Mesendoderm (in vitro differentiated cells): ENCODE data around the gene PRDM1.

Experiments used
- DNase-seq: peaks from one replicate; pipeline ENCODE4 v3.0.0; 2013
- H2AK5ac ChIP-seq: 2 replicates; pipeline ENCODE4 v1.6.1; 2013; ENCODE audit warnings: low read length, inconsistent platforms
- H2BK120ac ChIP-seq: 2 replicates; pipeline ENCODE4 v1.6.1; 2013; ENCODE audit warnings: low read depth, mild to moderate bottlenecking, low read length, moderate library complexity, mixed read lengths
- H2BK15ac ChIP-seq: replicated peaks from 2 replicates; pipeline ENCODE4 v1.6.1; 2013; ENCODE audit warnings: low read depth, mild to moderate bottlenecking, moderate library complexity
- H2BK5ac ChIP-seq: 2 replicates; pipeline ENCODE4 v1.6.1; 2013; ENCODE audit warnings: low read length, inconsistent platforms
- H3K18ac ChIP-seq: 2 replicates; pipeline ENCODE4 v1.6.1; 2013; ENCODE audit warnings: mild to moderate bottlenecking, low read length, mixed read lengths
- H3K23ac ChIP-seq: one replicate; pipeline ENCODE4 v1.6.1; 2013; ENCODE audit warnings: low read length
- H3K27ac ChIP-seq: 2 replicates; pipeline ENCODE4 v1.5.1; 2013; ENCODE audit warnings: low read depth, mild to moderate bottlenecking, inconsistent platforms, low read length, moderate library complexity
- H3K27me3 ChIP-seq: 2 replicates; pipeline ENCODE4 v1.6.1; 2013; ENCODE audit warnings: low read length, control low read depth, mild to moderate bottlenecking, inconsistent platforms; ENCODE audit not compliant: insufficient read depth, poor library complexity
- H3K36me3 ChIP-seq: 2 replicates; pipeline ENCODE4 v1.6.1; 2013; ENCODE audit warnings: low read length, inconsistent platforms; ENCODE audit not compliant: control insufficient read depth, insufficient read depth
- H3K4ac ChIP-seq: one replicate; pipeline ENCODE4 v1.6.1; 2013; ENCODE audit warnings: low read depth, mild to moderate bottlenecking, low read length, moderate library complexity
- H3K4me1 ChIP-seq: 2 replicates; pipeline ENCODE4 v1.6.1; 2013; ENCODE audit warnings: low read depth, low read length, inconsistent platforms; ENCODE audit not compliant: control insufficient read depth
- H3K4me2 ChIP-seq: 2 replicates; pipeline ENCODE4 v1.6.1; 2013; ENCODE audit warnings: low read length
- H3K4me3 ChIP-seq: 2 replicates; pipeline ENCODE4 v1.5.1; 2013; ENCODE audit warnings: mild to moderate bottlenecking, low read length
- H3K56ac ChIP-seq: one replicate; pipeline ENCODE4 v1.6.1; 2013; ENCODE audit warnings: low read length
- H3K79me1 ChIP-seq: 2 replicates; pipeline ENCODE4 v1.6.1; 2013; ENCODE audit warnings: low read length, inconsistent platforms
- H3K79me2 ChIP-seq: 2 replicates; pipeline ENCODE4 v1.6.1; 2013; ENCODE audit warnings: mild to moderate bottlenecking, low read length; ENCODE audit not compliant: control insufficient read depth, insufficient read depth
- H3K9ac ChIP-seq: 2 replicates; pipeline ENCODE4 v1.6.1; 2013; ENCODE audit warnings: low read length, inconsistent platforms
- H4K5ac ChIP-seq: one replicate; pipeline ENCODE4 v1.6.1; 2013; ENCODE audit warnings: low read length
- H4K8ac ChIP-seq: one replicate; pipeline ENCODE4 v1.6.1; 2013; ENCODE audit warnings: low read depth, mild to moderate bottlenecking, control low read depth, low read length, moderate library complexity
- WGBS: extraction: QIAGEN DNeasy Blood & Tissue Kit; methylation state at CpG from one replicate; pipeline ENCODE4 v1.1.7; 2013; ENCODE audit warnings: low lambda C conversion rate, missing lambda C conversion rate; ENCODE audit not compliant: insufficient coverage; ENCODE audit errors: extremely low coverage; 5-methylcytosine and 5-hydroxymethylcytosine counted together

The PRDM1 gene

GRCh38 chr6:106070636-106071035, 15.5 kb upstream of the PRDM1 start:
- no peak overlapping the region for H2AK5ac ChIP-seq
- H4K5ac ChIP-seq, result no peak overlapping the region
- H3K4me2 ChIP-seq, result no peak overlapping the region
- H2BK5ac ChIP-seq, result no peak overlapping the region
- no peaks in the 10 kb centered on the region for H3K27me3 ChIP-seq
- WGBS, result no CpG with 5 or more reads among the region's 1 CpG
- DNase-seq, result no peak
- H2BK15ac ChIP-seq, result no peak overlapping the region
- no peak overlapping the region for H3K56ac ChIP-seq
- H3K79me1 ChIP-seq, result no peaks in the 10 kb centered on the region
- H3K79me2 ChIP-seq, result no peaks in the 10 kb centered on the region
- no peak overlapping the region for H3K18ac ChIP-seq
- no peak overlapping the region for H3K23ac ChIP-seq
- H2BK120ac ChIP-seq, result no peak overlapping the region
- H3K4me3 ChIP-seq, result no peak overlapping the region
- H4K8ac ChIP-seq, result no peak overlapping the region
- H3K36me3 ChIP-seq, result no peaks in the 10 kb centered on the region
- no peaks in the 10 kb centered on the region for H3K4me1 ChIP-seq
- no peak overlapping the region for H3K27ac ChIP-seq
- H3K4ac ChIP-seq, result no peak overlapping the region
- no peak overlapping the region for H3K9ac ChIP-seq

GRCh38 chr6:106072501-106073090, 13.5 kb upstream of the PRDM1 start:
- DNase-seq, result no peak
- Histone ChIP-seq H4K8ac (no peak overlapping the region), H3K79me1 (no peaks in the 10 kb centered on the region), H3K9ac (no peak overlapping the region), H2AK5ac (no peak overlapping the region), H3K4me3 (no peak overlapping the region), H3K27me3 (no peaks in the 10 kb centered on the region), H2BK15ac (no peak overlapping the region), H3K4me1 (no peaks in the 10 kb centered on the region), H2BK5ac (no peak overlapping the region), H3K18ac (peak overlapping the region; percentile 4), H2BK120ac (no peak overlapping the region), H4K5ac (no peak overlapping the region), H3K56ac (no peak overlapping the region), H3K79me2 (no peaks in the 10 kb centered on the region), H3K27ac (no peak overlapping the region), H3K36me3 (no peaks in the 10 kb centered on the region), H3K4me2 (no peak overlapping the region), H3K23ac (no peak overlapping the region), H3K4ac (no peak overlapping the region)
- no CpG with 5 or more reads among the region's 8 CpGs for WGBS

GRCh38 chr6:106074146-106074545, 12.0 kb upstream of the PRDM1 start:
- no peak overlapping the region for H2BK15ac ChIP-seq
- no peak overlapping the region for H3K56ac ChIP-seq
- H3K27ac ChIP-seq, result no peak overlapping the region
- H2BK5ac ChIP-seq, result no peak overlapping the region
- H3K27me3 ChIP-seq, result no peaks in the 10 kb centered on the region
- H3K79me2 ChIP-seq, result no peaks in the 10 kb centered on the region
- no peak overlapping the region for H3K4me3 ChIP-seq
- H3K4me1 ChIP-seq, result peaks cover 4% of the 10 kb centered on the region
- no peak for DNase-seq
- H2AK5ac ChIP-seq, result no peak overlapping the region
- H3K36me3 ChIP-seq, result no peaks in the 10 kb centered on the region
- no peak overlapping the region for H3K4ac ChIP-seq
- no CpG with 5 or more reads among the region's 3 CpGs for WGBS
- no peak overlapping the region for H3K18ac ChIP-seq
- no peak overlapping the region for H3K4me2 ChIP-seq
- H3K23ac ChIP-seq, result no peak overlapping the region
- H2BK120ac ChIP-seq, result no peak overlapping the region
- H3K79me1 ChIP-seq, result no peaks in the 10 kb centered on the region
- H4K8ac ChIP-seq, result no peak overlapping the region
- no peak overlapping the region for H4K5ac ChIP-seq
- H3K9ac ChIP-seq, result no peak overlapping the region

- Histone ChIP-seq H3K4ac (no peak overlapping the region), H3K18ac (no peak overlapping the region), H3K27ac (no peak overlapping the region), H3K4me3 (no peak overlapping the region), H2AK5ac (no peak overlapping the region), H2BK5ac (no peak overlapping the region), H2BK120ac (no peak overlapping the region), H3K27me3 (no peaks in the 10 kb centered on the region), H3K56ac (no peak overlapping the region), H3K79me1 (no peaks in the 10 kb centered on the region), H3K9ac (no peak overlapping the region), H2BK15ac (no peak overlapping the region), H3K23ac (no peak overlapping the region), H3K36me3 (no peaks in the 10 kb centered on the region), H3K79me2 (no peaks in the 10 kb centered on the region), H4K8ac (no peak overlapping the region), H4K5ac (no peak overlapping the region), H3K4me2 (no peak overlapping the region), H3K4me1 (peaks cover 16% of the 10 kb centered on the region)
- WGBS, result 100% methylated on average over 1 of the region's 3 CpGs
- DNase-seq, result no peak
These were observed 10.0 kb upstream of the PRDM1 start for GRCh38 chr6:106076139-106076538.

- no peak overlapping the region for H2BK15ac ChIP-seq
- H3K4ac ChIP-seq, result peak overlapping the region; percentile 71
- H3K23ac ChIP-seq, result no peak overlapping the region
- no peak overlapping the region for H4K5ac ChIP-seq
- H3K79me2 ChIP-seq, result no peaks in the 10 kb centered on the region
- H3K4me3 ChIP-seq, result no peak overlapping the region
- no peak overlapping the region for H2BK5ac ChIP-seq
- no peak overlapping the region for H3K4me2 ChIP-seq
- no CpG with 5 or more reads among the region's 3 CpGs for WGBS
- no peaks in the 10 kb centered on the region for H3K79me1 ChIP-seq
- peaks cover 18% of the 10 kb centered on the region for H3K4me1 ChIP-seq
- no peak overlapping the region for H2BK120ac ChIP-seq
- H3K27me3 ChIP-seq, result no peaks in the 10 kb centered on the region
- H2AK5ac ChIP-seq, result no peak overlapping the region
- H3K36me3 ChIP-seq, result no peaks in the 10 kb centered on the region
- H4K8ac ChIP-seq, result no peak overlapping the region
- no peak overlapping the region for H3K56ac ChIP-seq
- H3K27ac ChIP-seq, result no peak overlapping the region
- no peak overlapping the region for H3K9ac ChIP-seq
- H3K18ac ChIP-seq, result no peak overlapping the region
- DNase-seq, result no peak
These were observed 9.0 kb upstream of the PRDM1 start for GRCh38 chr6:106077170-106077569.

GRCh38 chr6:106077881-106078280, 8.3 kb upstream of the PRDM1 start:
- H4K8ac ChIP-seq, result no peak overlapping the region
- H3K36me3 ChIP-seq, result no peaks in the 10 kb centered on the region
- H3K23ac ChIP-seq, result no peak overlapping the region
- no peak overlapping the region for H3K9ac ChIP-seq
- no peaks in the 10 kb centered on the region for H3K27me3 ChIP-seq
- H2BK5ac ChIP-seq, result no peak overlapping the region
- H3K79me1 ChIP-seq, result no peaks in the 10 kb centered on the region
- H3K4me1 ChIP-seq, result peaks cover 18% of the 10 kb centered on the region
- H2BK120ac ChIP-seq, result no peak overlapping the region
- H3K4me2 ChIP-seq, result no peak overlapping the region
- no peak overlapping the region for H4K5ac ChIP-seq
- H3K4me3 ChIP-seq, result no peak overlapping the region
- H3K79me2 ChIP-seq, result no peaks in the 10 kb centered on the region
- no peak overlapping the region for H2BK15ac ChIP-seq
- H3K27ac ChIP-seq, result no peak overlapping the region
- no CpG with 5 or more reads among the region's 5 CpGs for WGBS
- H3K4ac ChIP-seq, result no peak overlapping the region
- DNase-seq, result peak; percentile 71
- H3K56ac ChIP-seq, result no peak overlapping the region
- peak overlapping the region; percentile 62 for H3K18ac ChIP-seq
- H2AK5ac ChIP-seq, result no peak overlapping the region
